Keratinocyte (primary cell): ENCODE data around the gene CLTRN. TPM values are rescaled to one million over a fixed set of nuclear protein-coding genes. Genes with fewer than 3 reads are reported as not detected.

ENCODE experiments used
- DNase-seq: peaks from one replicate; pipeline ENCODE4 v3.0.0-alpha.2; 2011; ENCODE audit warnings: low read depth, missing footprints, low spot score
- FAIRE-seq: peaks from 2 replicates; lab custom pipeline; 2011; peaks lifted over from hg19 to GRCh38; lab: Jason Lieb, UNC
- H2AFZ ChIP-seq: 2 replicates; pipeline ENCODE4 v1.6.0; 2012; ENCODE audit warnings: low read length, control low read depth, inconsistent platforms; ENCODE audit not compliant: control insufficient read depth
- H3K27ac ChIP-seq: 2 replicates; pipeline ENCODE4 v1.5.1; 2011; ENCODE audit warnings: low read length; ENCODE audit not compliant: control insufficient read depth, insufficient read depth
- H3K27me3 ChIP-seq: 3 replicates; pipeline ENCODE4 v1.6.0; 2011; ENCODE audit warnings: low read length; ENCODE audit not compliant: control insufficient read depth, insufficient read depth; ENCODE audit errors: extremely low read depth
- H3K36me3 ChIP-seq, 2 experiments: 2 replicates in 1 of 2; 3 replicates in 1 of 2; pipeline ENCODE4 v1.5.1; 2011; ENCODE audit warnings: low read length in 2 of 2, mild to moderate bottlenecking in 1 of 2; ENCODE audit not compliant: control insufficient read depth in 2 of 2, insufficient read depth in 2 of 2; ENCODE audit errors: extremely low read depth in 1 of 2
- H3K4me1 ChIP-seq: 3 replicates; pipeline ENCODE4 v1.5.1; 2011; ENCODE audit warnings: low read length; ENCODE audit not compliant: control insufficient read depth, insufficient read depth; ENCODE audit errors: extremely low read depth
- H3K4me2 ChIP-seq: 3 replicates; pipeline ENCODE4 v1.6.0; 2011; ENCODE audit warnings: low read depth, low read length; ENCODE audit not compliant: control insufficient read depth, insufficient read depth; ENCODE audit errors: extremely low read depth
- H3K4me3 ChIP-seq, 3 experiments: fragments of 200-600 bp in 1 of 3; sonication (generic) in 1 of 3; 2 replicates in 2 of 3; 3 replicates in 1 of 3; pipeline ENCODE4 v1.5.1; 2011 to 2016; ENCODE audit warnings: low read length in 3 of 3, mild to moderate bottlenecking in 3 of 3, control low read depth in 2 of 3, inconsistent platforms in 1 of 3, low read depth in 1 of 3, mixed read lengths in 1 of 3, mixed run types in 1 of 3, moderate library complexity in 1 of 3; ENCODE audit not compliant: control insufficient read depth in 2 of 3, insufficient read depth in 2 of 3; ENCODE audit errors: extremely low read depth in 1 of 3
- H3K79me2 ChIP-seq: 2 replicates; pipeline ENCODE4 v1.6.0; 2012; ENCODE audit warnings: low read length; ENCODE audit not compliant: control insufficient read depth, insufficient read depth
- H3K9ac ChIP-seq: 3 replicates; pipeline ENCODE4 v1.6.0; 2011; ENCODE audit warnings: low read length; ENCODE audit not compliant: control insufficient read depth, insufficient read depth; ENCODE audit errors: extremely low read depth
- H3K9me1 ChIP-seq: 3 replicates; pipeline ENCODE4 v1.6.0; 2011; ENCODE audit warnings: low read length; ENCODE audit not compliant: control insufficient read depth, insufficient read depth; ENCODE audit errors: extremely low read depth
- H3K9me3 ChIP-seq: 2 replicates; pipeline ENCODE4 v1.5.1; 2012; ENCODE audit warnings: low read depth, low read length; ENCODE audit not compliant: control insufficient read depth
- H4K20me1 ChIP-seq: 3 replicates; pipeline ENCODE4 v1.6.0; 2011; ENCODE audit warnings: low read length; ENCODE audit not compliant: control insufficient read depth, insufficient read depth; ENCODE audit errors: extremely low read depth
- CTCF ChIP-seq, 3 experiments: IDR thresholded peaks in 1 of 3; conservative IDR thresholded peaks in 1 of 3; optimal IDR thresholded peaks in 1 of 3; 2 replicates in 2 of 3; 3 replicates in 1 of 3; pipeline versions ENCODE3 to v1.5.1; 2011; ENCODE audit warnings: low read length in 3 of 3, mild to moderate bottlenecking in 3 of 3, moderate library complexity in 2 of 3, control low read depth in 1 of 3, inconsistent platforms in 1 of 3; ENCODE audit not compliant: insufficient read depth in 2 of 3; ENCODE audit errors: extremely low read depth in 1 of 3
- EZH2 ChIP-seq: IDR thresholded peaks from one replicate; pipeline ENCODE4 v1.6.1; 2012; ENCODE audit warnings: inconsistent platforms, mild to moderate bottlenecking, low read length, moderate library complexity
- dilution Hi-C: fragments of 300-500 bp; cut with MboI; formaldehyde crosslinking; loops from one replicate; pipeline ENCODE4 v1.7.0; 2020; ENCODE audit warnings: low sequenced_read_pairs; ENCODE audit not compliant: extremely low pct_ligation_motif_present
- polyA plus RNA-seq, 5 experiments: library from polyadenylated mRNA; depleted of rRNA in 3 of 5; stranded (reverse) in 3 of 5; stranded (forward) in 1 of 5; unstranded in 1 of 5; fragments of >200 nt; gene quantifications; 1 replicate in 1 of 5; 2 replicates in 3 of 5; 3 replicates in 1 of 5; pipeline versions ENCODE4 v1.2.1 to v1.2.3, GENCODE V29; 2011 to 2012; ENCODE audit warnings: missing spikeins in 2 of 5, low read depth in 1 of 5, low replicate concordance in 1 of 5

Gene CLTRN
- polyA plus RNA-seq, 1 donor (not counting 4 experiments of a cell fraction or from before 2014, with no cell fraction given): 1.4 TPM

- Histone ChIP-seq H3K79me2 (no peaks in the 10 kb centered on the region), H3K4me3 (no peak overlapping the region), H3K27me3 (no peaks in the 10 kb centered on the region), H3K9me1 (no peaks in the 10 kb centered on the region), H3K9ac (no peak overlapping the region), H2AFZ (peak overlapping the region; percentile 77), H3K4me1 (peaks cover 7% of the 10 kb centered on the region), H3K4me2 (peak overlapping the region; percentile 33), H3K9me3 (no peaks in the 10 kb centered on the region), H4K20me1 (no peaks in the 10 kb centered on the region), H3K36me3 (no peaks in the 10 kb centered on the region), H3K27ac (peak overlapping the region; percentile 19)
- FAIRE-seq (peak; percentile 20), DNase-seq (no peak)
- dilution Hi-C loops: no loop called here
- TF ChIP-seq CTCF (optimal IDR thresholded peaks at IDR 0.05 in 1 of 3, IDR thresholded peaks at IDR 0.05 in 1 of 3, conservative IDR thresholded peaks at IDR 0.05 in 1 of 3; ENCODE audit: extremely low read depth in 1 of 3, insufficient read depth in 2 of 3, low read length in 3 of 3): no peak
- TF ChIP-seq EZH2: no peak
Measured at GRCh38 chrX:15579778-15580747, 84.5 kb downstream of the CLTRN start.

Other genes starting within 250 kb of the CLTRN start
- gene PIR, start 171.5 kb downstream of the CLTRN start, polyA plus RNA-seq: 17.5 to 23.2 TPM (median 20.2 TPM) in 3 replicates
- gene BMX, start 164.0 kb downstream of the CLTRN start, polyA plus RNA-seq: 0.04 to 0.09 TPM (median 0.06 TPM) in 3 replicates
- 0.34 to 0.99 TPM (median 0.51 TPM) in 3 replicates for gene ACE2, start 63.8 kb downstream of the CLTRN start, polyA plus RNA-seq
- 4.1 to 6.8 TPM (median 5.2 TPM) in 3 replicates for gene CA5B, start 73.5 kb upstream of the CLTRN start, polyA plus RNA-seq
- 7.4 to 13.7 TPM (median 9.5 TPM) in 3 replicates for gene ZRSR2, start 125.7 kb upstream of the CLTRN start, polyA plus RNA-seq
- gene AP1S2, start 190.0 kb upstream of the CLTRN start, polyA plus RNA-seq: 6.1 to 15.0 TPM (median 7.7 TPM) in 3 replicates